Activated T-helper 1 cell treated with anti-CD3 and anti-CD28 coated beads, Interleukin-2, amount 50 U/mL, for 16 hours (primary cell): ENCODE data around the gene DLGAP4.

Source experiments
- DNase-seq, 2 donors: peaks; one replicate each; pipeline ENCODE4 v3.0.0-alpha.2; 2020; ENCODE audit warnings: low read depth in 1 of 2, low spot score in 1 of 2

The DLGAP4 gene

GRCh38 chr20:36526521-36527011, 220.4 kb downstream of the DLGAP4 start:
- DNase-seq: no peak

GRCh38 chr20:36527331-36528125, 221.4 kb downstream of the DLGAP4 start:
- DNase-seq: no peak

GRCh38 chr20:36528176-36528874, 222.2 kb downstream of the DLGAP4 start:
- no peak for DNase-seq

- DNase-seq: no peak
Measured at GRCh38 chr20:36528875-36529417, 222.8 kb downstream of the DLGAP4 start.

GRCh38 chr20:36532388-36532787, 226.2 kb downstream of the DLGAP4 start:
- DNase-seq: no peak

- no peak for DNase-seq
Measured at GRCh38 chr20:36532822-36533221, 226.7 kb downstream of the DLGAP4 start.

- DNase-seq: no peak
Measured at GRCh38 chr20:36538026-36538722, 232.0 kb downstream of the DLGAP4 start.

- no peak for DNase-seq
Measured at GRCh38 chr20:36540551-36541211, 234.5 kb downstream of the DLGAP4 start.

GRCh38 chr20:36541227-36541767, 235.2 kb downstream of the DLGAP4 start, which contains the start of gene MYL9:
Gene MYL9 (plus strand): TSS chr20:36541519. CDS start chr20:36544885, 3,366 bp downstream.
- DNase-seq: no peak

GRCh38 chr20:36541768-36542488, 235.8 kb downstream of the DLGAP4 start:
- DNase-seq: no peak

- DNase-seq: no peak
Measured at GRCh38 chr20:36542516-36543183, 236.5 kb downstream of the DLGAP4 start.

GRCh38 chr20:36543184-36544133, 237.3 kb downstream of the DLGAP4 start:
- DNase-seq: no peak

GRCh38 chr20:36544134-36545018, 238.2 kb downstream of the DLGAP4 start:
- no peak for DNase-seq

- DNase-seq: no peak
Measured at GRCh38 chr20:36546111-36546736, 240.1 kb downstream of the DLGAP4 start.

GRCh38 chr20:36547186-36548005, 241.3 kb downstream of the DLGAP4 start:
- no peak for DNase-seq

GRCh38 chr20:36548006-36548315, 241.8 kb downstream of the DLGAP4 start:
- no peak for DNase-seq
